PFSK-1 (cell line): ENCODE measurements around the gene PRSS38.

Experiments
- POLR2AphosphoS5 ChIP-seq: IDR thresholded peaks from 2 replicates; pipeline ENCODE4 v1.6.1; 2012; ENCODE audit warnings: low read depth, mild to moderate bottlenecking, control low read depth, low read length, moderate library complexity
- REST ChIP-seq, 2 experiments: IDR thresholded peaks; 2 replicates each; pipeline versions ENCODE4 v1.6.1 to v1.8.0; 2011 to 2012; ENCODE audit warnings: low read depth in 2 of 2, low read length in 2 of 2, control low read depth in 1 of 2, inconsistent platforms in 1 of 2, mild to moderate bottlenecking in 1 of 2, moderate library complexity in 1 of 2; ENCODE audit not compliant: insufficient read depth in 1 of 2
- SIN3A ChIP-seq: IDR thresholded peaks from 2 replicates; pipeline ENCODE4 v1.6.1; 2012; ENCODE audit warnings: mild to moderate bottlenecking, low read length, moderate library complexity, borderline replicate concordance; ENCODE audit not compliant: insufficient read depth

GRCh38 chr1:227782226-227782625, 33.2 kb upstream of the PRSS38 start:
- no peak for TF ChIP-seq POLR2AphosphoS5
- no peak for TF ChIP-seq REST (IDR thresholded peaks at IDR 0.05; ENCODE audit: insufficient read depth in 1 of 2, low read depth in 2 of 2, low read length in 2 of 2)
- no peak for TF ChIP-seq SIN3A
